AG04449 (cell line): ENCODE measurements around the gene AGAP3.

Experiments
- CTCF ChIA-PET: fragments of 350-600 bp; formaldehyde crosslinking; extraction: SDS; loops from one replicate; lab custom pipeline; 2021; ENCODE audit warnings: antibody characterized with exemption; lab: Yijun Ruan, JAX
- POLR2A ChIA-PET: fragments of 400-600, 350-600 bp; formaldehyde crosslinking; extraction: SDS; loops from one replicate; lab custom pipeline; 2020; ENCODE audit warnings: antibody characterized with exemption, inconsistent platforms; lab: Yijun Ruan, JAX
- DNase-seq: peaks from one replicate; pipeline ENCODE4 v3.0.0-alpha.2; 2010; ENCODE audit warnings: low read depth, low spot score
- H3K4me3 ChIP-seq: 2 replicates; pipeline ENCODE4 v1.5.1; 2011; ENCODE audit warnings: low read depth, mild to moderate bottlenecking, control low read depth, low read length
- CTCF ChIP-seq: IDR thresholded peaks from one replicate; pipeline ENCODE4 v1.5.1; 2011; ENCODE audit warnings: mild to moderate bottlenecking, moderate library complexity, low read length, control low read depth, inconsistent platforms; ENCODE audit not compliant: insufficient read depth; ENCODE audit errors: missing control alignments

Gene AGAP3

GRCh38 chr7:151069841-151070573, 16.3 kb upstream of the AGAP3 start:
- no peak for TF ChIP-seq CTCF
- ChIA-PET CTCF (interaction anchor here (2.6 to 4.4 kb wide), 2 partner anchors 7 to 42 kb away, joined by 11 to 24 read pairs; no protein-coding TSS in a partner anchor), POLR2A (interaction anchor here (0.6 kb wide), 1 partner anchor 137 kb away, joined by 3 read pairs; no protein-coding TSS in a partner anchor)
- H3K4me3 ChIP-seq, result no peak overlapping the region
- DNase-seq, result no peak

GRCh38 chr7:151070574-151070960, 15.7 kb upstream of the AGAP3 start:
- CTCF ChIA-PET, result no interaction called here
- POLR2A ChIA-PET, result interaction anchor here (0.6 kb wide), 1 partner anchor 136 kb away, joined by 3 read pairs; no protein-coding TSS in a partner anchor
- no peak for DNase-seq
- H3K4me3 ChIP-seq, result no peak overlapping the region
- TF ChIP-seq CTCF, result no peak

- no peak for DNase-seq
- H3K4me3 ChIP-seq, result no peak overlapping the region
- no peak for TF ChIP-seq CTCF
- POLR2A ChIA-PET, result interaction anchor here (0.7 to 1.0 kb wide), 2 partner anchors 8 to 85 kb away, joined by 3 to 5 read pairs; no protein-coding TSS in a partner anchor
- CTCF ChIA-PET, result no interaction called here
Observed at GRCh38 chr7:151071032-151071866, 15.0 kb upstream of the AGAP3 start.

GRCh38 chr7:151073990-151074389, 12.3 kb upstream of the AGAP3 start:
- no peak for TF ChIP-seq CTCF
- POLR2A ChIA-PET, result no interaction called here
- DNase-seq, result no peak
- CTCF ChIA-PET, result interaction anchor here (1.0 to 1.4 kb wide), 3 partner anchors 11 to 37 kb away, joined by 3 to 4 read pairs (median 3); no protein-coding TSS in a partner anchor
- H3K4me3 ChIP-seq, result no peak overlapping the region

GRCh38 chr7:151074817-151075661, 11.2 kb upstream of the AGAP3 start:
- CTCF ChIA-PET, result interaction anchor here (1.4 kb wide), 1 partner anchor 10 kb away, joined by 3 read pairs; no protein-coding TSS in a partner anchor
- H3K4me3 ChIP-seq, result no peak overlapping the region
- no peak for TF ChIP-seq CTCF
- POLR2A ChIA-PET, result no interaction called here
- DNase-seq, result no peak
